Measurements from ENCODE around the gene RRP8. TPM values are rescaled to one million over a fixed set of nuclear protein-coding genes. Genes with fewer than 3 reads are reported as not detected.

Gene RRP8
- total RNA-seq, 1 donor from 2014 or later: 23.9 TPM

DNA sequence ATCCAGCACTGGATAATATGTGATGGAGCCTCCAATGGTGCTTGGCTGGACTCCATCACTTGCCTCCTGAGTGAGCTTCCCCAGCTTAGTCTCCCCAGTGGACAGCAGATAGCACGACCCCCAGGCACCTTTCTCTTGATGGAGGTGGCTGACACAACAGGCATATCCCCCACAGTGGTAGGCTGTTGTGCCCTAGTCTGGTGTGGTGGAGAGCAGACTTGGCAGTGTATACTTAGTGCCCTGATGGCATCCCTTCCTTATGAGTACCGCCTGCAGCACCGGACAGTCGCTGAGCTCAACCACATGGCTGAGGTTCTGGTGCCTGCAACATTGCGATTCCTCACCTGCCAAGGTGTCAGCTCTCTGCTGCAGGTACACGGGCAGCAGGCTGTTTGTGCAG lies 56.2 kb downstream of the RRP8 start:
- Histone ChIP-seq H3K4me3 (ENCODE audit: insufficient read depth, low read depth, low read length) (no peak overlapping the region), H2AFZ (ENCODE audit: low read depth, low read length) (no peak overlapping the region), H3K79me2 (ENCODE audit: insufficient read depth, low read length) (no peaks in the 10 kb centered on the region), H3K27ac (ENCODE audit: low read depth, low read length) (no peak overlapping the region), H4K20me1 (ENCODE audit: insufficient read depth, low read length) (no peaks in the 10 kb centered on the region), H3K4me1 (ENCODE audit: insufficient read depth, low read length) (peaks cover 3% of the 10 kb centered on the region), H3K9ac (ENCODE audit: low read length) (no peak overlapping the region), H3K36me3 (ENCODE audit: insufficient read depth, low read length) (no peaks in the 10 kb centered on the region), H3K9me3 (ENCODE audit: insufficient read depth, low read depth, low read length) (no peaks in the 10 kb centered on the region), H3K4me2 (ENCODE audit: low read length) (no peak overlapping the region), H3K27me3 (ENCODE audit: insufficient read depth, low read length) (no peaks in the 10 kb centered on the region)
- Mint-ChIP-seq H3K27ac (ENCODE audit: unreplicated experiment) (no peak overlapping the region), H3K9me3 (ENCODE audit: unreplicated experiment) (no peaks in the 10 kb centered on the region), H3K4me3 (ENCODE audit: unreplicated experiment) (no peak overlapping the region), H3K4me1 (ENCODE audit: low read depth, unreplicated experiment) (peaks cover 1% of the 10 kb centered on the region), H3K27me3 (ENCODE audit: low read depth, unreplicated experiment) (no peaks in the 10 kb centered on the region), H3K36me3 (ENCODE audit: low read depth, unreplicated experiment) (peaks cover 26% of the 10 kb centered on the region)
- no peak for TF ChIP-seq EZH2 (IDR thresholded peaks at IDR 0.05; ENCODE audit: insufficient read depth, low read length)
- FAIRE-seq (no peak), DNase-seq (ENCODE audit: low read depth) (no peak)

DNA sequence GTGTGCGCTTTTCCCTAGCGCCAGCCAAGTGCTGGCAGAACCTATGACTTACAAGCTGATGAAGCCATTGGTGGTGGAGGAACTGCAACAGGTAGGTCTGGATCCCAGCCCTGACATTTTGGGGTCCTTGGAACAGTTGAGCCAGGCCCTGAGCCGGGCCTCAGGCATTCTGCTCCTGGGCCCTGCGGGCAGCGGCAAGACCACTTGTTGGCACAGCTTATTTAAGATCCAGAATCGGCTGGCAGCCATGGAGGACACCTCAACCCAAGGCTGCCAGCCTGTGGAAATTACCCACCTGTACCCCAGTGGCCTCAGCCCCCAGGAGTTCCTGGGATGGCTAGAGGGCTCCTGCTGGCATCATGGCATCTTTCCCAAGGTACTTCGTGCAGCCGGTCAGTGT lies 56.7 kb downstream of the RRP8 start:
- Mint-ChIP-seq H3K27ac (ENCODE audit: unreplicated experiment) (no peak overlapping the region), H3K9me3 (ENCODE audit: unreplicated experiment) (no peaks in the 10 kb centered on the region), H3K36me3 (ENCODE audit: low read depth, unreplicated experiment) (peaks cover 26% of the 10 kb centered on the region), H3K27me3 (ENCODE audit: low read depth, unreplicated experiment) (no peaks in the 10 kb centered on the region), H3K4me1 (ENCODE audit: low read depth, unreplicated experiment) (peaks cover 1% of the 10 kb centered on the region), H3K4me3 (ENCODE audit: unreplicated experiment) (no peak overlapping the region)
- Histone ChIP-seq H3K36me3 (ENCODE audit: insufficient read depth, low read length) (no peaks in the 10 kb centered on the region), H3K4me2 (ENCODE audit: low read length) (no peak overlapping the region), H3K27ac (ENCODE audit: low read depth, low read length) (no peak overlapping the region), H3K9ac (ENCODE audit: low read length) (no peak overlapping the region), H4K20me1 (ENCODE audit: insufficient read depth, low read length) (no peaks in the 10 kb centered on the region), H3K27me3 (ENCODE audit: insufficient read depth, low read length) (no peaks in the 10 kb centered on the region), H3K79me2 (ENCODE audit: insufficient read depth, low read length) (no peaks in the 10 kb centered on the region), H2AFZ (ENCODE audit: low read depth, low read length) (no peak overlapping the region), H3K9me3 (ENCODE audit: insufficient read depth, low read depth, low read length) (no peaks in the 10 kb centered on the region), H3K4me3 (ENCODE audit: insufficient read depth, low read depth, low read length) (no peak overlapping the region), H3K4me1 (ENCODE audit: insufficient read depth, low read length) (peaks cover 3% of the 10 kb centered on the region)
- DNase-seq (ENCODE audit: low read depth) (no peak), FAIRE-seq (no peak)
- TF ChIP-seq, protein P1, sequence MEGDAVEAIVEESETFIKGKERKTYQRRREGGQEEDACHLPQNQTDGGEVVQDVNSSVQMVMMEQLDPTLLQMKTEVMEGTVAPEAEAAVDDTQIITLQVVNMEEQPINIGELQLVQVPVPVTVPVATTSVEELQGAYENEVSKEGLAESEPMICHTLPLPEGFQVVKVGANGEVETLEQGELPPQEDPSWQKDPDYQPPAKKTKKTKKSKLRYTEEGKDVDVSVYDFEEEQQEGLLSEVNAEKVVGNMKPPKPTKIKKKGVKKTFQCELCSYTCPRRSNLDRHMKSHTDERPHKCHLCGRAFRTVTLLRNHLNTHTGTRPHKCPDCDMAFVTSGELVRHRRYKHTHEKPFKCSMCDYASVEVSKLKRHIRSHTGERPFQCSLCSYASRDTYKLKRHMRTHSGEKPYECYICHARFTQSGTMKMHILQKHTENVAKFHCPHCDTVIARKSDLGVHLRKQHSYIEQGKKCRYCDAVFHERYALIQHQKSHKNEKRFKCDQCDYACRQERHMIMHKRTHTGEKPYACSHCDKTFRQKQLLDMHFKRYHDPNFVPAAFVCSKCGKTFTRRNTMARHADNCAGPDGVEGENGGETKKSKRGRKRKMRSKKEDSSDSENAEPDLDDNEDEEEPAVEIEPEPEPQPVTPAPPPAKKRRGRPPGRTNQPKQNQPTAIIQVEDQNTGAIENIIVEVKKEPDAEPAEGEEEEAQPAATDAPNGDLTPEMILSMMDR (IDR thresholded peaks at IDR 0.05; ENCODE audit: insufficient read depth, low read depth, low read length): no peak
- no peak for TF ChIP-seq EZH2 (IDR thresholded peaks at IDR 0.05; ENCODE audit: insufficient read depth, low read length)

DNA sequence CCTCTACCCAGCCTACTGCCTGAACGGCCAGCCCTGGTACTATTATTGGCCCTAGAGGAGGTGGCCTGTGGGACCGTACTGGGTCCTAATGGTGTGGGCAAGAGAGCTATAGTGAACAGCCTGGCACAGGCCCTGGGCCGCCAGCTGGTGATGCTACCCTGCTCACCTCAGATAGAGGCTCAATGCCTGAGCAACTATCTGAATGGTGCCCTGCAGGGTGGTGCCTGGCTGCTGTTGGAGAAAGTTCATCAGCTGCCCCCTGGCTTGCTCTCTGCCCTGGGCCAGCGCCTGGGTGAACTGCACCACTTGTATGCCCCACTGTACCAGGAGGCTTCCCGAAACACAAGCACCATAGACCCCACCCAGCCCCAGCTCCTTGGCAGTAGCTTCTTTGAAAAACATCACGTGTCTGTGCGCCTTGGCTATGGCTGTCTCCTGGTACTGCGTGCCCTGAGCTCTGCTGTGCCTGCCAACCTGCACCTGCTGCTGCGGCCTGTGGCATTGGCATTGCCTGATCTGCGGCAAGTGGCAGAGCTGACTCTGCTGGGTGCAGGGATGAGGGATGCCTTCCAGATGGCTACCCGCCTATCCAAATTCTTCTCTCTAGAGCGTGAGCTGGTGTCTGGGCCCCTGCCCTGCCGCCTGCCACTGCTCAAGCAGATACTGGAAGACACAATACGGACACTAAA lies 57.4 kb downstream of the RRP8 start:
- no peak overlapping the region for H3K4me2 ChIP-seq (ENCODE audit: low read length)
- H3K9ac ChIP-seq (ENCODE audit: low read length): no peak overlapping the region
- no peaks in the 10 kb centered on the region for H3K9me3 ChIP-seq (ENCODE audit: insufficient read depth, low read depth, low read length)
- H3K36me3 ChIP-seq (ENCODE audit: insufficient read depth, low read length): no peaks in the 10 kb centered on the region
- no peak for DNase-seq (ENCODE audit: low read depth)
- H3K36me3 Mint-ChIP-seq (ENCODE audit: low read depth, unreplicated experiment): peaks cover 30% of the 10 kb centered on the region
- H3K4me1 Mint-ChIP-seq (ENCODE audit: low read depth, unreplicated experiment): peaks cover 1% of the 10 kb centered on the region
- no peak overlapping the region for H3K4me3 ChIP-seq (ENCODE audit: insufficient read depth, low read depth, low read length)
- no peak overlapping the region for H3K4me3 Mint-ChIP-seq (ENCODE audit: unreplicated experiment)
- TF ChIP-seq, protein P1 (IDR thresholded peaks at IDR 0.05; ENCODE audit: insufficient read depth, low read depth, low read length): no peak
- TF ChIP-seq EZH2 (IDR thresholded peaks at IDR 0.05; ENCODE audit: insufficient read depth, low read length): no peak
- H3K4me1 ChIP-seq (ENCODE audit: insufficient read depth, low read length): peaks cover 3% of the 10 kb centered on the region
- H3K9me3 Mint-ChIP-seq (ENCODE audit: unreplicated experiment): no peaks in the 10 kb centered on the region
- no peak overlapping the region for H3K27ac Mint-ChIP-seq (ENCODE audit: unreplicated experiment)
- H4K20me1 ChIP-seq (ENCODE audit: insufficient read depth, low read length): no peaks in the 10 kb centered on the region
- no peaks in the 10 kb centered on the region for H3K27me3 ChIP-seq (ENCODE audit: insufficient read depth, low read length)
- H3K79me2 ChIP-seq (ENCODE audit: insufficient read depth, low read length): no peaks in the 10 kb centered on the region
- H3K27ac ChIP-seq (ENCODE audit: low read depth, low read length): no peak overlapping the region
- H2AFZ ChIP-seq (ENCODE audit: low read depth, low read length): no peak overlapping the region
- H3K27me3 Mint-ChIP-seq (ENCODE audit: low read depth, unreplicated experiment): no peaks in the 10 kb centered on the region
- FAIRE-seq: no peak

Other genes with a start within 250 kb of the RRP8 start
- 22.7 and 25.2 TPM in 2 replicates for gene SMPD1, start 213.1 kb downstream of the RRP8 start, total RNA-seq
- 35.5 and 36.3 TPM in 2 replicates for gene APBB1, start 184.5 kb downstream of the RRP8 start, total RNA-seq
- 1.7 and 1.9 TPM in 2 replicates for gene HPX, start 162.6 kb downstream of the RRP8 start, total RNA-seq
- gene TRIM3, start 129.7 kb downstream of the RRP8 start, total RNA-seq: 20.8 and 25.4 TPM in 2 replicates
- gene ARFIP2, start 122.3 kb downstream of the RRP8 start, total RNA-seq: 66.3 and 71.8 TPM in 2 replicates
- 35.2 and 38.2 TPM in 2 replicates for gene TIMM10B, start 122.1 kb downstream of the RRP8 start, total RNA-seq
- gene DNHD1, start 106.3 kb downstream of the RRP8 start, total RNA-seq: 8.2 and 8.3 TPM in 2 replicates
- 209 and 218 TPM in 2 replicates for gene ILK, start 158 bp upstream of the RRP8 start, total RNA-seq
- gene TAF10, start 8.6 kb upstream of the RRP8 start, total RNA-seq: 111 and 113 TPM in 2 replicates
- 43.4 and 58.3 TPM in 2 replicates for gene TPP1, start 15.8 kb upstream of the RRP8 start, total RNA-seq
- gene DCHS1, start 52.2 kb upstream of the RRP8 start, total RNA-seq: 7.7 and 8.4 TPM in 2 replicates
- gene MRPL17, start 79.7 kb upstream of the RRP8 start, total RNA-seq: 89.2 and 89.9 TPM in 2 replicates
- gene OR2AG2, start 168.4 kb upstream of the RRP8 start, total RNA-seq: 0.07 and 0.27 TPM in 2 replicates
- not detected in 2 replicates for gene OR2AG1, start 179.4 kb upstream of the RRP8 start, total RNA-seq
- gene OR6A2, start 196.1 kb upstream of the RRP8 start, total RNA-seq: 0.09 TPM in 1 of 2 replicates, not detected in the other
- gene OR10A5, start 242.1 kb upstream of the RRP8 start, total RNA-seq: not detected in 2 replicates